HG02571 (cell line): Measurements from ENCODE around the gene MAST3.

Source experiments
- ATAC-seq: cut with Tn5 transposase; IDR thresholded peaks from one replicate; pipeline ENCODE4 v1.9.1; 2021; ENCODE audit warnings: mild to moderate bottlenecking, moderate library complexity; ENCODE audit not compliant: unreplicated experiment

The MAST3 gene

GRCh38 chr19:18109733-18110608 lies 12.4 kb downstream of the MAST3 start:
- no peak for ATAC-seq

- no peak for ATAC-seq
Observed at GRCh38 chr19:18110609-18111232, 13.1 kb downstream of the MAST3 start.

- ATAC-seq: no peak
Observed at GRCh38 chr19:18112989-18113478, 15.5 kb downstream of the MAST3 start.

GRCh38 chr19:18113827-18114226 lies 16.2 kb downstream of the MAST3 start:
- no peak for ATAC-seq

- ATAC-seq: no peak
Observed at GRCh38 chr19:18114483-18114882, 16.9 kb downstream of the MAST3 start.

GRCh38 chr19:18117364-18117691 lies 19.8 kb downstream of the MAST3 start:
- no peak for ATAC-seq

GRCh38 chr19:18117692-18118378 lies 20.3 kb downstream of the MAST3 start:
- ATAC-seq: peak; percentile 78

- ATAC-seq: no peak
Observed at GRCh38 chr19:18118420-18119012, 20.9 kb downstream of the MAST3 start.

- no peak for ATAC-seq
Observed at GRCh38 chr19:18119013-18119716, 21.6 kb downstream of the MAST3 start.

- ATAC-seq: no peak
Observed at GRCh38 chr19:18119717-18120105, 22.1 kb downstream of the MAST3 start.

- no peak for ATAC-seq
Observed at GRCh38 chr19:18120127-18120526, 22.5 kb downstream of the MAST3 start.

- no peak for ATAC-seq
Observed at GRCh38 chr19:18121166-18121565, 23.6 kb downstream of the MAST3 start.

GRCh38 chr19:18122424-18122823 lies 24.8 kb downstream of the MAST3 start:
- no peak for ATAC-seq

- ATAC-seq: no peak
Observed at GRCh38 chr19:18122860-18123795, 25.6 kb downstream of the MAST3 start.

GRCh38 chr19:18123819-18124218 lies 26.2 kb downstream of the MAST3 start:
- ATAC-seq: no peak

GRCh38 chr19:18126097-18126496 lies 28.5 kb downstream of the MAST3 start:
- ATAC-seq: no peak

- no peak for ATAC-seq
Observed at GRCh38 chr19:18128044-18128443, 30.5 kb downstream of the MAST3 start.

- no peak for ATAC-seq
Observed at GRCh38 chr19:18128805-18129204, 31.2 kb downstream of the MAST3 start.

- ATAC-seq: no peak
Observed at GRCh38 chr19:18130523-18131242, 33.1 kb downstream of the MAST3 start.
